Motor neuron (in vitro differentiated cells): ENCODE results near the gene SDHA. TPM values are rescaled to one million over a fixed set of nuclear protein-coding genes. Genes with fewer than 3 reads are reported as not detected.

Experiments
- ATAC-seq, 8 experiments: fragments of 200-7000 bp; cut with Tn5 transposase; replicated peaks in 6 of 8; 2 replicates each; pipeline ENCODE4 v1.8.0; 2021; ENCODE audit warnings: mild to moderate bottlenecking in 8 of 8, moderate library complexity in 8 of 8
- H3K27ac ChIP-seq, 2 donors: fragments of 250-450 bp; sonication (Bioruptor Pico); 2 replicates each; pipeline ENCODE4 v1.9.0; 2021; ENCODE audit warnings: antibody characterized with exemption in 2 of 2, mild to moderate bottlenecking in 2 of 2, moderate library complexity in 1 of 2
- H3K4me1 ChIP-seq, 2 donors: fragments of 250-450 bp; sonication (Bioruptor Pico); replicated peaks in 1 of 2; 2 replicates each; pipeline ENCODE4 v1.6.1; 2021; ENCODE audit warnings: antibody characterized with exemption in 2 of 2, mild to moderate bottlenecking in 2 of 2, moderate library complexity in 1 of 2
- H3K4me3 ChIP-seq, 5 donors: fragments of 250-450 bp; sonication (Bioruptor Pico); 2 replicates each; pipeline ENCODE4 v1.9.0; 2021; ENCODE audit warnings: antibody characterized with exemption in 5 of 5, mild to moderate bottlenecking in 5 of 5, moderate library complexity in 4 of 5
- WGBS, 10 experiments: fragments of 450-650 bp; shearing (Covaris generic); methylation state at CpG; one replicate each; pipeline ENCODE4 v1.0.0; 2022; 5-methylcytosine and 5-hydroxymethylcytosine counted together
- in situ Hi-C, 9 experiments: fragments of 400-800 bp; cut with MboI; loops; one replicate each; pipeline ENCODE4 v1.15.0; 2021; ENCODE audit warnings: low sequenced_read_pairs in 9 of 9, low pct_unique_long_range_greater_than_20kb in 2 of 9; ENCODE audit not compliant: unreplicated experiment in 9 of 9
- total RNA-seq, 8 experiments: library from RNA; unstranded; fragments of 300-600 nt; gene quantifications; 2 replicates each; pipeline versions ENCODE4 v1.2.3 to v1.2.4, GENCODE V29; 2022

The SDHA gene
- total RNA-seq, 8 experiments from 2014 or later: 61.7 to 154 (median 81.6) TPM

GRCh38 chr5:188488-189481 lies 29.3 kb upstream of the SDHA start:
- Histone ChIP-seq H3K4me1 (peaks cover 16 to 32% of the 10 kb centered on the region in 2 donors), H3K27ac (peak overlapping the region in 1 of 2 donors; percentile 3), H3K4me3 (no peak overlapping the region)
- peak; percentile 76 to 95 (median 86) for ATAC-seq
- in situ Hi-C loops: no loop called here
- WGBS, 10 experiments: 0 to 50% (median 23%) methylated on average over 1 to 13 of the region's 37 CpGs; no CpG with 5 or more reads in 4 of the 10 experiments

DNA sequence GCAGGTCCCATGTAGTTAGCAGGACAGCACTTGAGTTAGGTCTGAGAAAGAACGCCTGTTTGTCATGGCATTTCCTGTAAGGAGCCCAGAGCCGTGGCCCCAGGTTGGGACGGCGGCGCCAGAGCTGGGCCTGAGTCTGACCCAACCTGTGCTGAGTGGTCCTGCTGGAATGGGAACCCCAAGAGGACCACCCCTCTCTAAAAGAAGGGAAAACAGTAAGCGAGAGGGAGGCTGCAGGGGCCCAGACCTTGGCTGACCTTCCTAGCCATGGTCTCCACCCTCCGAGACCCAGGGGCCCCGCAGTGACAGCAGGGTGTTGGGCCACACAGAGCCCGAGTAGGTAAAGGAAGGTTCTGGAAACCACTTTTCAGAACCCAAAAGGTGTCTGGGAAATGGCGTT lies 28.6 kb upstream of the SDHA start:
- Histone ChIP-seq H3K4me3 (no peak overlapping the region), H3K27ac (no peak overlapping the region), H3K4me1 (peaks cover 16 to 32% of the 10 kb centered on the region in 2 donors)
- in situ Hi-C loops: no loop called here
- no peak for ATAC-seq
- WGBS, 10 experiments: 0 to 100% (median 96%) methylated on average over 1 to 8 of the region's 10 CpGs; no CpG with 5 or more reads in 5 of the 10 experiments

GRCh38 chr5:189976-190365 lies 28.1 kb upstream of the SDHA start:
- in situ Hi-C loops: no loop called here
- Histone ChIP-seq H3K4me1 (peaks cover 16 to 32% of the 10 kb centered on the region in 2 donors), H3K4me3 (no peak overlapping the region), H3K27ac (no peak overlapping the region)
- WGBS, 10 experiments: 0 to 93% (median 55%) methylated on average over 1 to 6 of the region's 11 CpGs; no CpG with 5 or more reads in 5 of the 10 experiments
- ATAC-seq: no peak

GRCh38 chr5:190366-191035 lies 27.6 kb upstream of the SDHA start:
- peak in 3 of 8 experiments; percentile 29 to 45 (median 36) for ATAC-seq
- WGBS, 10 experiments: 20 to 71% (median 54%) methylated on average over 1 to 7 of the region's 16 CpGs; no CpG with 5 or more reads in 1 of the 10 experiments
- Histone ChIP-seq H3K4me3 (no peak overlapping the region), H3K27ac (no peak overlapping the region), H3K4me1 (peaks cover 16 to 32% of the 10 kb centered on the region in 2 donors)
- in situ Hi-C loops: no loop called here

GRCh38 chr5:191036-191948 lies 26.8 kb upstream of the SDHA start, which contains the start of gene LRRC14B:
Gene LRRC14B, plus strand, starts transcription at chr5:191495. Its CDS starts 44 bp downstream, at chr5:191539.
- peak in 7 of 8 experiments; percentile 5 to 77 (median 61) for ATAC-seq
- Histone ChIP-seq H3K27ac (no peak within 1 kb of the TSS), H3K4me1 (peaks cover 16 to 36% of the 10 kb centered on the region in 2 donors), H3K4me3 (no peak within 1 kb of the TSS)
- WGBS, 10 experiments: 0 to 82% (median 60%) methylated on average over 1 to 16 of the region's 56 CpGs; no CpG with 5 or more reads in 5 of the 10 experiments
- in situ Hi-C loops: no loop called here

DNA sequence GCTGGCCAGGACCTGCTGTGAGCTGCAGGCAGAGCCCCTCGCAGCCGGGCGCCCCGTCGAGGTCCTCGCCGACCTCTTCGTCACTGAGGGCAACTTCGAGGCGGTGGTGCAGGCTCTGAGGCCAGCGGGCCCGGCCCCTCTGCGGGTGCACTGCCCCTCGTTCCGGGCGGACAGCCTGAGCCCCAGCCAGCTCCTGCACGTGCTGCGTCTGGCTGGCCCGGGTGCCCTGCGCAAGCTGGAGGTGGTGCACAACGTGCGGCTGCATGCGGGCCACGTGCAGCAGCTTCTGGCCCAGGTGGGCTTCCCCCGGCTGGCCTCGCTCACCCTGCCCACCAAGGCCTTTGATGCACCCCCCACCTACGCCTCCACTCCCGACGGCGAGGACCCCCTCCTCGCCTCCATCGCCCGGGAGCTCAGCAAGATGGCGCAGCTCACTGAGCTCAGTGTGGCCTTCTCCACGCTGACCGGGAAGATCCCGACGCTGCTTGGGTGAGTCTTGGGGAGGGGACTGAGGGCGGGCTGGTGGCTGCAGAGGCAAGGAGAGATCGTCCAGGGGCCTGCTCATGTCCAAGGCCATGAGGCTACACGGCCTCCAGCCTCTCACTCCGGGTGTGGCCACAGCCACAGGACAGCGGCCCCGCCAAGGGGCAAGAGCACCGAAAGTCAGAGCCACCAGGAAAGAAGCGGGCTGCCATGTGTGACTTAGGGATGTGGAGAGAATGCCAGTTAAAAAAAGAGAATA lies 26.0 kb upstream of the SDHA start:
- Histone ChIP-seq H3K27ac (no peak overlapping the region), H3K4me1 (peaks cover 17 to 41% of the 10 kb centered on the region in 2 donors), H3K4me3 (no peak overlapping the region)
- in situ Hi-C loops: no loop called here
- no peak for ATAC-seq
- 85 to 95% (median 88%) methylated on average over 3 to 7 of the region's 46 CpGs; no CpG with 5 or more reads in 7 of the 10 experiments for WGBS, 10 experiments

DNA sequence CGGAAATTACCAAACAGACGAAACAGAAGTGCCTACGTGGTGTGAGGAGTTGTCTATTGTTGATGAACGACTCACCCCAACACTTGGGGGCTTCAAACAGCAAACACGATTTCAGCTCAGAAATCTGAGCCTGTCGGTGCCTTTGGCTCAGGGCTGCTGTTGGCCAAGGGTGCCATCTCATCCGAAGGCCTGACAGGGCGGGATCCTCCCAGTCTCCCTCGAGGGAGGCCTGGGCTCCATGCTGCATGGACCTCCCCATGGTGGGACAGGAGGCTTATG lies 25.5 kb upstream of the SDHA start:
- no peak overlapping the region for H3K27ac ChIP-seq
- ATAC-seq: no peak
- in situ Hi-C loops: no loop called here
- 50 to 92% (median 74%) methylated on average over 1 to 5 of the region's 9 CpGs; no CpG with 5 or more reads in 3 of the 10 experiments for WGBS, 10 experiments
- H3K4me3 ChIP-seq: no peak overlapping the region
- H3K4me1 ChIP-seq: peaks cover 22 to 46% of the 10 kb centered on the region in 2 donors

DNA sequence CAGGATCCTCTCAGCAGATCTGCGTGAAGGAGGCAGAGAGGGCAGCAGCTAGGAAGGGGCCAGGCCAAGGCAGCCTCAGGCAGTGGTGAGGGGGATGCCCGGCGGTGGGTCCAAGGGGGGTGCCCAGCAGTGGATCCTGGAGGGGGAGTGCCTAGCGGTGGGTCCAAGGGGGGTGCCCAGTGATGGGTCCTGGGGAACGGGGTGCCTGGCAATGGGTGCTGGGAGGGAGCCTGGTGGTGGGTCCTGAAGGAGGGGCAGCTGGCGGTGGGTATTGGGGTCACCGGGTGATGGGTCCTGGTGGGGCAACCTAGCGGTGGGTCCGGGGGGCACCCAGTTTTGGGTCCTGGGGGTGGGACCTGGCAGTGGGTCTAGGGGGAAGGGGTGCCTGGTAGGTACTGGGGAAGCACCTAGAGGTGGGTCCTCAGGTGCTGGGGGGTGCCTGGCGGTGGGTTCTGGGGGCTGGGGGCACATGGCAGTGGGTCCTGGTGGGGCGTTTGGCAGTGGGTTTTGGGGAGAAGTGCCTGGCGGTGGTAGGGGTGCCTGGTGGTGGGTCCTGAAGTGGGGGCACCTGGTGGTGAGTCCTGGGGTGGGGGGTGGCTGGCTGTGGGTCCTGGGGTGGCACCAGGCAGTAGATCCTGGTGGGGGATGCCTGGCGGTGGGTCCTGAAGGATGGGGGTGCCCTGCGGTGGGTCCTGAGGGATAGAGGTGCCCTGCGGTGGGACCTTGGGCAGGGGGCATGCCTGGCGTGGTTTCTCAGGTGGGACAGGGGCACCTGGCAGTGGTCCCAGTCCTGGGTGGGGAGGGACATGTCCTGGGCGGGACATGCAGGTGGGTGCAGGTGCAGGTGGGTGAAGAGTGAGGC lies 24.9 kb upstream of the SDHA start:
- in situ Hi-C loops: no loop called here
- Histone ChIP-seq H3K4me1 (peaks cover 19 to 47% of the 10 kb centered on the region in 2 donors), H3K27ac (no peak overlapping the region), H3K4me3 (no peak overlapping the region)
- 100% methylated on average over 2 of the region's 17 CpGs; no CpG with 5 or more reads in 9 of the 10 experiments for WGBS, 10 experiments
- ATAC-seq: no peak

GRCh38 chr5:194102-194501 lies 24.0 kb upstream of the SDHA start:
- ATAC-seq: no peak
- in situ Hi-C loops: no loop called here
- 0 to 100% (median 79%) methylated on average over 1 to 6 of the region's 15 CpGs; no CpG with 5 or more reads in 2 of the 10 experiments for WGBS, 10 experiments
- peaks cover 14 to 41% of the 10 kb centered on the region in 2 donors for H3K4me1 ChIP-seq
- no peak overlapping the region for H3K4me3 ChIP-seq
- H3K27ac ChIP-seq: no peak overlapping the region

GRCh38 chr5:194603-195209 lies 23.4 kb upstream of the SDHA start:
- no peak overlapping the region for H3K4me3 ChIP-seq
- H3K27ac ChIP-seq: no peak overlapping the region
- WGBS, 10 experiments: 67 to 85% (median 82%) methylated on average over 1 to 10 of the region's 36 CpGs; no CpG with 5 or more reads in 4 of the 10 experiments
- in situ Hi-C loops: no loop called here
- peaks cover 14 to 40% of the 10 kb centered on the region in 2 donors for H3K4me1 ChIP-seq
- no peak for ATAC-seq
